ENCODE data around the gene MTG2.

MTG2 gene

GRCh38 chr20:62203378-62204030 lies 20.7 kb downstream of the MTG2 start:
- DNase-seq, result no peak

GRCh38 chr20:62205618-62206387 lies 23.0 kb downstream of the MTG2 start:
- no peak for DNase-seq

GRCh38 chr20:62206388-62206775 lies 23.6 kb downstream of the MTG2 start:
- DNase-seq, result no peak

- no peak for DNase-seq
Measured at GRCh38 chr20:62208061-62208794, 25.4 kb downstream of the MTG2 start.

GRCh38 chr20:62208795-62209755 lies 26.2 kb downstream of the MTG2 start:
- no peak for DNase-seq

- DNase-seq, result no peak
Measured at GRCh38 chr20:62209850-62210495, 27.1 kb downstream of the MTG2 start.

GRCh38 chr20:62210496-62210855 lies 27.6 kb downstream of the MTG2 start:
- DNase-seq, result no peak

- no peak for DNase-seq
Measured at GRCh38 chr20:62211216-62211615, 28.4 kb downstream of the MTG2 start.

- no peak for DNase-seq
Measured at GRCh38 chr20:62211769-62212288, 29.0 kb downstream of the MTG2 start.

- no peak for DNase-seq
Measured at GRCh38 chr20:62212299-62212698, 29.5 kb downstream of the MTG2 start.

GRCh38 chr20:62214067-62214466 lies 31.2 kb downstream of the MTG2 start:
- DNase-seq, result no peak

- no peak for DNase-seq
Measured at GRCh38 chr20:62215020-62215990, 32.5 kb downstream of the MTG2 start.

- no peak for DNase-seq
Measured at GRCh38 chr20:62215991-62216635, 33.3 kb downstream of the MTG2 start.

GRCh38 chr20:62216636-62217566 lies 34.1 kb downstream of the MTG2 start:
- no peak for DNase-seq

GRCh38 chr20:62217913-62218773 lies 35.3 kb downstream of the MTG2 start:
- DNase-seq, result no peak

Measured in amygdala (tissue), 56 donors.